GM21515 (cell line): Measurements from ENCODE around the gene PCDHA12.
"Not testable (repeated sequence)": the region's sequence is repeated elsewhere in the genome, so short reads cannot be mapped to it uniquely, and the experiment has no call there.

Experiments used
- ATAC-seq: cut with Tn5 transposase; IDR thresholded peaks from one replicate; pipeline ENCODE4 v1.9.1; 2021; ENCODE audit not compliant: unreplicated experiment

PCDHA12 gene

GRCh38 chr5:140857987-140858240 lies 17.2 kb upstream of the PCDHA12 start:
- ATAC-seq: no peak

DNA sequence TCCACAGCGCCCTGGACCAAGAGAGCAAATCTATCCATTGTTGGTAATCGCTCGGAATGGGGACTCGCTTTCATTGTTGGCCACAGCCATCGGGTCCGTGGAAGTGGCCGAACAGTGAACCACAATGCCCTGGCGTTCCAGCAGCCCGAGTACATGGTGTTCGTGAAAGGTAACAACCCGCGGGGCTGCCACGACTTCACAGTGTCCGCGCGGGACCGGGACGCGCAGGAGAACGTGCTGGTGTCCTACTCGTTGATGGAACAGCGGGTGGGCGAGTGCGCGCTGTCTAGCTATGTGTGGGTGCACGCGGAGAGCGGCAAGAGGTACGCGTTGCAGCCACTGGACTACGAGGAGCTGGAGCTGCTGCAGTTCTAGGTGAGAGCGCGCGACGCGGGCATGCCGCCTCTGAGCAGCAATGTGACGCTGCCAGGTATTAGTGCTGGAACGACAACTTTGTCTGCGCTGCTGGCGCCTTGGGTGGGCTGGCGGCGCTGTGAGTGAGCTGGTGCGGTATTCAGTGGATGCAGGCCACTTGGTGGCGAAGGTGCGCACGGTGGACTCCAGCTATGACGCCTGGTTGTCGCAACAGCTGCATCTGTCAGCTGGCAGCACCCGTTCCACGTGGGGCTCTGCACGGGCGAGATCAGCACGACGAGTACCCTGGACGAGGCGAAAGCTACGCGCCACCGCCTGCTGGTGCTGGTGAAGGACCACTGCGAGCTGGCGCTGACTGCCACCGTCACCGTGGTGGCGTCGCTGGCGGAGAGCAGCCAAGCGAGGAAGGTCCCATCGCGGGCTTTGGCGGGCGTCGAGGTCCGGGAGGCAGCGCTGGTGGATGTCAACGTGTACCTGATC lies 12.4 kb upstream of the PCDHA12 start:
- ATAC-seq: no peak

DNA sequence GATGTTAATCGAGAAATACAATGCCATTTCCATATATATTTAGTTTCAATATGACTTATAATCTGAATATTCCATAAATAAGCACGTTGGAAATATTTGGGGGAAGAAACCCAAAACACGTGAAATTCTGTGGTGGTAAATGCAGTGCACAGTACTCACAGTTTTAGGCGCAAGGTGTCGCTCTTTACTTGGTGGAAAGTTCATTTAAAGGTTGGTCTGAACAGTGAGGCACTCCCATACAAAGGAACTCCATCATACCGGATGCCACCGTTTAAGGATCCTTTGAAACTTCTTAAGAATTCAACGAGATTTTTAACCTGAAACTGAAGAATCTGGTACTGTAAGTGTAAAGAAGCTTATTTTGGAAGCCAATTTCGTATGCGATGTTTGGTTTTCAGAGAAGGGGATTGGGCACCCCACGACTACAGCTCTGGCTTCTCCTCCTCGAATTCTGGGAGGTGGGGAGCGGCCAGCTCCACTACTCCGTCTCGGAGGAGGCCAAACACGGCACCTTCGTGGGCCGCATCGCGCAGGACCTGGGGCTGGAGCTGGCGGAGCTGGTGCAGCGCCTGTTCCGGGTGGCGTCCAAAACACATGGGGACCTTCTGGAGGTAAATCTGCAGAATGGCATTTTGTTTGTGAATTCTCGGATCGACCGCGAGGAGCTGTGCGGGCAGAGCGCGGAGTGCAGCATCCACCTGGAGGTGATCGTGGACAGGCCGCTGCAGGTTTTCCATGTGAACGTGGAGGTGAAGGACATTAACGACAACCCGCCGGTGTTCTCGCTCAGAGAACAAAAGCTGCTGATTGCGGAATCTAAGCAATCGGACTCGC lies 6.2 kb upstream of the PCDHA12 start, which contains the start of gene PCDHA11:
Gene PCDHA11, plus strand, starts transcription at position 237 of the 834 bp plus-strand sequence. Its CDS starts 147 bp downstream, at position 384.
- no peak for ATAC-seq

GRCh38 chr5:140869555-140869886 lies 5.6 kb upstream of the PCDHA12 start:
- no peak for ATAC-seq

- no peak for ATAC-seq
Observed at GRCh38 chr5:140870221-140871201, 4.6 kb upstream of the PCDHA12 start.

DNA sequence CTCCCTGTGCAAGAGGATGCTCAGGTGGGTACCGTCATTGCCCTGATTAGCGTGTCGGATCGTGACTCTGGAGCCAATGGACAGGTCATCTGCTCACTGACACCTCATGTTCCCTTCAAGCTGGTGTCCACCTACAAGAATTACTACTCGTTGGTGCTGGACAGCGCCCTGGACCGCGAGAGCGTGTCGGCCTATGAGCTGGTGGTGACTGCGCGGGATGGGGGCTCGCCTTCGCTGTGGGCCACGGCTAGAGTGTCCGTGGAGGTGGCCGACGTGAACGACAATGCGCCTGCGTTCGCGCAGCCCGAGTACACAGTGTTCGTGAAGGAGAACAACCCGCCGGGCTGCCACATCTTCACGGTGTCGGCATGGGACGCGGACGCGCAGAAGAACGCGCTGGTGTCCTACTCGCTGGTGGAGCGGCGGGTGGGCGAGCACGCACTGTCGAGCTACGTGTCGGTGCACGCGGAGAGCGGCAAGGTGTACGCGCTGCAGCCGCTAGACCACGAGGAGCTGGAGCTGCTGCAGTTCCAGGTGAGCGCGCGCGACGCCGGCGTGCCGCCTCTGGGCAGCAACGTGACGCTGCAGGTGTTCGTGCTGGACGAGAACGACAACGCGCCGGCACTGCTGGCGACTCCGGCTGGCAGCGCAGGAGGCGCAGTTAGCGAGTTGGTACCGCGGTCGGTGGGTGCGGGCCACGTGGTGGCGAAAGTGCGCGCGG lies 1.6 kb downstream of the PCDHA12 start:
- ATAC-seq: not testable (repeated sequence)

DNA sequence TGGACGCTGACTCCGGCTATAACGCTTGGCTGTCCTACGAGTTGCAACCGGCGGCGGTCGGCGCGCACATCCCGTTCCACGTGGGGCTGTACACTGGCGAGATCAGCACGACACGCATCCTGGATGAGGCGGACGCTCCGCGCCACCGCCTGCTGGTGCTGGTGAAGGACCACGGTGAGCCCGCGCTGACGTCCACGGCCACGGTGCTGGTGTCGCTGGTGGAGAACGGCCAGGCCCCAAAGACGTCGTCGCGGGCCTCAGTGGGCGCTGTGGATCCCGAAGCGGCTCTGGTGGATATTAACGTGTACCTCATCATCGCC lies 2.1 kb downstream of the PCDHA12 start:
- ATAC-seq: no peak

DNA sequence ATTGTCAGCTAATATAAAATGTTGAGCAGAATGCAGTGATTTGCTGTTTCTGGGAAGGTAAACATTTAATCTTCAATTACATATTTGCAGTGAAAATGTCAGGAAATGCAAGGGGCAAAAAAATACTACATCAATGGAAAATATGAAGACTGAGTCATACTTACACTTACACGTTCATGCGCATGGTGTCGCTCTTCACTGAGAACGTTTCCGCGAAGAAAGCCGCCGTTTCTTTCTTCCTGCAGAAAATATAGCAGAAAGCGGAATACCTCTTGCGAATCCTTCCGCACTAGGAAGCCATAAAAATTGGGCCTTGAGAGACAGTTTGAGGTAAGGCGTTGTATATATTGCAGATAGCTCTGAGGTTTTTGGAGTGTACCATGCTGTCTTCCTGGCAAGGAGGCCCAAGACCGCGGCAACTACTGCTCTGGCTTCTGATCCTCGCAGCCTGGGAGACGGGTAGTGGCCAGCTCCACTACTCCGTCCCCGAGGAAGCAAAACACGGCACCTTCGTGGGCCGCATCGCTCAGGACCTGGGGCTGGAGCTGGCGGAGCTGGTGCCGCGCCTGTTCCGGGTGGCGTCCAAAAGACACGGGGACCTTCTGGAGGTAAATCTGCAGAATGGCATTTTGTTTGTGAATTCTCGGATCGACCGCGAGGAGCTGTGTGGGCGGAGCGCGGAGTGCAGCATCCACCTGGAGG lies 6.9 kb downstream of the PCDHA12 start, which contains the start of gene PCDHA13:
Gene PCDHA13, plus strand, starts transcription at position 236 of the 702 bp plus-strand sequence. Its CDS starts 145 bp downstream, at position 381.
- ATAC-seq: no peak

DNA sequence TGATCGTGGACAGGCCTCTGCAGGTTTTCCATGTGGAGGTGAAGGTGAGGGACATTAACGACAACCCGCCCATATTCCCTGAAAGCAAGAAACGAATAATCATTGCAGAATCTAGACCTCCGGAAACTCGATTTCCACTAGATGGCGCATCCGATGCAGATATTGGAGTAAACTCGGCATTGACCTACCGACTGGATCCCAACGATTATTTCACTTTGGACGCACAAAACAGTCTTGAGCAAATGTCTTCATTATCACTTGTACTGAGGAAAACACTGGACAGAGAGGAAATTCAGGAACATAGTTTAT lies 7.4 kb downstream of the PCDHA12 start:
- no peak for ATAC-seq

- ATAC-seq: no peak
Observed at GRCh38 chr5:140883373-140883772, 8.3 kb downstream of the PCDHA12 start.

- ATAC-seq: no peak
Observed at GRCh38 chr5:140883927-140884697, 9.0 kb downstream of the PCDHA12 start.

DNA sequence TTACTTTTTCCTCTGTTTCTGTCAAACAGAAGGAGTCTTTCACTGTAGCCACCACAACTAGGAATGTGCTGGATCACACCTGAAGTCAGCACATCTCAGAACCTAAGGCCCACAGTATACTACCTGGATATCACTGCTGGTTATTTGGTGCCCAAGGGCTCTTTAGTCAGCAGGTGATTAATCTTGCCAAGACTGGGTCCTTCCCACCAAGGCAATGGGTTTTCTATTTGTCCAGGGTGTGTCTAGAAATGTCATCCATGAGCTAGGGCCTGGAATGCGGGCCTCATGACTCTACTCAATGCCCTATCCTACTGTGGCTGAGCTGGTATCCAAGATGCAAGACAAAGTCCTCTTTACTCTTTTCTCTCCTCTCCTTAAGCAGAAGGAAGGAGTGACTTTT lies 41.2 kb downstream of the PCDHA12 start:
- ATAC-seq: no peak

DNA sequence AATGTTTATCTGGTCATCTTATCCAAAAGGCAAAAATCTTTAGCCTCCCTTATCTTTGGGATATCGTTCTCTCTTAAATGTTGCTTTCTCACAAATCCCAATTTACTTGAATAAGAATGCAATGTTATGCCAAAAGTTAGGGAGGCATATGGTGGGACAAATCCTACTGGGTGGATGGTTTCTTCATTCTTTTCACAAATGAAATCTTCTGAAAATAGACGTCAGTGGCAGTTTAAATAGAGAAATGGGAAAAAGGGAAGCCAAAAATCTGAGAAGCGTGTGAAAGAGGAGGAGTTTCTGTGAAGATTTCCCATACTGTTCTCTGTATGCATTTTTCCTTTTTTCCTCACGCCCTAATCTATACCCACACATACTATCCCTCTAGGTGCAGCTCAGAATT lies 48.5 kb downstream of the PCDHA12 start:
- no peak for ATAC-seq

DNA sequence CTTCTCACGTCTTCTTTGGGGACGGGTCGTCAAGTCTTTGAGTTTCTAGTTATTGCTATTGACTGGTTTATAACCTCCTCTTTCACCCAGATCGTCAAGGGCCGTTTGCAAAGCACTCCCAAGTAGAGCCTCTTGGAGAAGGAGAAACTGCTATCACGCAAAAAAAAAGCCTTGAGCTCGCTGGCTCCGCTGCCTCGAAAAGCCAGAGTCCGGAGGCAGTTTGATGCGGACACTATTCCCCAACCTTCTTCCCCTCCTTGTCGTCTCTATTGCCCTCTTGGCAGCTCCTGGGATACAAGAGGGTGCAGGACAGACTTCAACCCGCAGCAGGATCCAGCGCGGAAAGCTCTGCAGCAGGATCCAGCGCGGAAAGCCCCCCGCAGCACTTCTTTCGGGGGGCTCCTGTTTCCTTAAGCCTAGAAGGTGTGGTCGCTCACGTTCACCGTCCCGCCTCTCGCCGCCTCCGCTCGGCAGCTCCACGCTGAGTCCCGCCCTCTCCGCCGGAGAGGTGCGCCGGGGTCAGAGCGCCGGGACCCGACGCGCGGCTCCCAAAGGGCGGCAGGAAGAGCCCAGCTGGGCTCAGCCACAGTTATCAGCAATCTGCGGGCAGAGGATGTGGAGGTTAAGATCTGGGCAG lies 50.8 kb downstream of the PCDHA12 start, which contains the start of gene PCDHAC1:
Gene PCDHAC1, plus strand, starts transcription at position 494 of the 637 bp plus-strand sequence. CDS start 594 bp downstream, outside the sequence.
- no peak for ATAC-seq

DNA sequence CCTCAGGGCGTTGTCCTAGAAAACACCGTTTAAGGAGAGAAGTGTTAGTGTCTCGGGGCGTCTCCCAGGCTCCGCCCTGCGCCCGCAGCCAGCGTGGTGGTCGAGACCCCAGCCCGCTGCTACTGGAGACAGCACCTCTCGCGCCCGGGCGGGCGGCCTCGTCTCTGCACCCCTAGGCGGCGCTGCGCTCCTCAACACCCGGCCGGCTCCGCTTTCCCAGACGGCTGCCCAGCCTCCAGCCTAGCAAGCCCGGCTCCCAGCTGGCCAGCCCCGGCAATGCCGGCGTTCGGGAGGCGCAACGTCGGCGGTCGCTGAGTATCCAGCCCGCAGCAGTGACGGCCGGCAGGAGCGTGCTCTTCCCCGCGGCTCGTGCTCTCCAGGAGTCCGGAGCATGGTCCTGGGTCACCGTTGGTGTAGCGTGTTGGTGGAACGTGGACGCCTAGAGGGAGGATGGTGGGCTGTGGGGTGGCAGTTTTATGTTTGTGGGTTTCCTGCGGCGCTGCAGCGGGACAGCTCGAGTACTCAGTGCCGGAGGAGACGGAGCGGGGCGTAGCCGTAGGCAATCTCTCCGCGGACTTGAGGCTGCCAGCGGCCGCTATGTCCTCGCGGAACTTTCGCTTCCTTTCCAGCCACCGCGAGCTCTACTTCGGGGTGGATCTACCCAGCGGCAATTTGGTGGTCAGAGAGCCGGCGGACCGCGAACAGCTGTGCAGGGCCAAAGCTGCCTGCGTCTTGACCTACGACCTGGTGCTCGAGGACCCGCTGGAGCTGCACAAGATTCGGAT lies 51.5 kb downstream of the PCDHA12 start:
- ATAC-seq: no peak

DNA sequence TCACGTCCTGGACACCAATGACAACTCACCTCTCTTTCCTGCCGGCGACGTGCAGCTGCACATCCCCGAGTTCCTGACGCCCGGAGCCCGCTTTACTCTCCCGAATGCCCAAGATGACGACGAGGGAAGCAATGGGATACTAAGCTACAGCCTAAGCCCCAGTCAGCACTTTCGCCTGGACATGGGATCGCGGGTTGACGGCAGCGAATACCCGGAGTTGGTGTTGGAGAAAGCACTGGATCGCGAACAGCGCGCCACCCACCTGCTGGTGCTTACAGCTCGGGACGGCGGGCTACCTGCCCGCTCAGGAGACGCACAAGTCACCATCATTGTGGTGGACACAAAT lies 52.1 kb downstream of the PCDHA12 start:
- no peak for ATAC-seq
